ENCODE results near the gene STUB1. TPM values are rescaled to one million over a fixed set of nuclear protein-coding genes. Genes with fewer than 3 reads are reported as not detected.

Gene STUB1
- total RNA-seq, 4 donors from 2014 or later = 152 to 213 (median 186) TPM

DNA sequence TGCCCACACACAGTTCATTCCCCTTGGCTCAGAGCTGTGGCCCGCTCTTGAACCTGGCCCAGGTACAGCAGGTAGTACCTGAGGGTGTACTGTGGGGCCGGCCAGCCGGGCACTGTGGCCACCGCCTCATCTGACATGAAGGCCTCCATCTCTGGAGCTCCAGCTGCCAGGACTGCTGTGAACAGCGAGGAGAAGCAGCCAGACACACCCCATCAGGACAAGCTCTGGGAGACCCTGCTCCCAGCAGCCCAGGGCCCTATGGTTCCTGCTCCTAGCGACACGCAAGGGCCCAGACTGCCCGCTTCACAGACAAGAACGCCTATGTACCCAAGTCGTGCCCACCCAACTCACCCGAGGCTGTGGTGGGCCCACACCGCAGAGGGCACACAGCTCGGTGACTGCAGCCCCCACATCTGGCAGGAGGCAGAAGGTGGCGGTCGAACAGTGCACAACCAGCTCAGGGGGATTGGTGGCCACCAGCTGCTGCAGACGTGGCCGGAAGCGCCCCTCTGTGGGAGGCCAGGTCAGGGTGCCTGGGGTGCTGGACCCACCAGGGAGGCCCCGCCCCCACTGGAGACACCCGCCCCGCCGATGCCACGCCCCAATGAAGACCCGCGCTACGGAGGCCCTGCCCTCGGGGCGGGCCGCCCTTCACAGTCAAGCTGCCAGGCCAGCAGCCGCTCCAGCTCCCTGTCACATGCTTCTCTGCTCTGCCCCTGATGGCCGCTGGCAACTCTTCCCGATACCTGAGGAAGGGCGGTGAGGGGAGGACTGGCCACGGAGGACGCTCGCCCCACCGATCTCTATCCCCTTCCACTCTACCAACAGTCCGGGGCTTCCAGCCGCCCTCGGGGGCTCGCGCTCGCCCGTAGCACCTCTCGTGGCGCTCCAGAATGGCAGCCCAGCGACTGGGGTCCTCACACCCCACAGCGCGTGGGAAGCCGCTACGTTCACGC, 1.1 kb upstream of the STUB1 start:
- peaks cover 0 to 29% (median 15%) of the 10 kb centered on the region in 3 donors for H3K36me3 ChIP-seq
- DNase-seq (ENCODE audit: low spot score in 2 of 2) = peak in 1 of 2 donors; percentile 39
- H3K27me3 ChIP-seq = no peaks in the 10 kb centered on the region
- no peaks in the 10 kb centered on the region for H3K9me3 ChIP-seq
- H3K4me1 ChIP-seq = peaks cover 0 to 63% (median 44%) of the 10 kb centered on the region in 4 donors
- peak overlapping the region; percentile 45 to 91 (median 85) for H3K4me3 ChIP-seq
- peak overlapping the region; percentile 81 to 97 (median 90) for H3K27ac ChIP-seq
- 20 to 56% methylated on average over 17 to 50 of the region's 52 CpGs for WGBS, 2 donors
- TF ChIP-seq CTCF (IDR thresholded peaks at IDR 0.05) (no peak), POLR2A (IDR thresholded peaks at IDR 0.05) (peak; percentile 28 to 31), EP300 (IDR thresholded peaks at IDR 0.05) (peak in 1 of 2 donors; percentile 12)

DNA sequence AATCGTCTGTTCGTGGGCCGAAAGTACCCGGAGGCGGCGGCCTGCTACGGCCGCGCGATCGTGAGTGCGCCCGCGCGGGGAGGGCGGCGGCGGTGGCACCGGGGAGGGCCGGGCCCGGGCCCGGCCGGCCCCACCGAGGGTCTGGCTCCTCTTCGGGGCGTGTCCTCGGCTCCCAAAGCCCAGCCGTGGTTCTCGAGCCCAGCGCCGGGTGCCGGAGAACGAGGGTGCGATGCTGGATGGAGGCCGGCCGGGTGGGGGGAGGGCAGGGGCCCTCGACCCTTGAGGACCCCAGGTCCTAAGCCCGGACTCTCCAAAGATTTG, 375 bp downstream of the STUB1 start:
- Histone ChIP-seq H3K4me1 (peaks cover 0 to 62% (median 45%) of the 10 kb centered on the region in 4 donors), H3K36me3 (peaks cover 0 to 27% (median 15%) of the 10 kb centered on the region in 3 donors), H3K9me3 (no peaks in the 10 kb centered on the region), H3K27me3 (no peaks in the 10 kb centered on the region), H3K27ac (peak overlapping the region; percentile 85 to 97 (median 94)), H3K4me3 (peak overlapping the region; percentile 69 to 91 (median 85))
- 0 to 1% methylated on average over 11 to 17 of the region's 38 CpGs for WGBS, 2 donors
- no peak for DNase-seq (ENCODE audit: low spot score in 2 of 2)
- TF ChIP-seq CTCF (IDR thresholded peaks at IDR 0.05) (no peak), EP300 (IDR thresholded peaks at IDR 0.05) (no peak), POLR2A (IDR thresholded peaks at IDR 0.05) (no peak)

DNA sequence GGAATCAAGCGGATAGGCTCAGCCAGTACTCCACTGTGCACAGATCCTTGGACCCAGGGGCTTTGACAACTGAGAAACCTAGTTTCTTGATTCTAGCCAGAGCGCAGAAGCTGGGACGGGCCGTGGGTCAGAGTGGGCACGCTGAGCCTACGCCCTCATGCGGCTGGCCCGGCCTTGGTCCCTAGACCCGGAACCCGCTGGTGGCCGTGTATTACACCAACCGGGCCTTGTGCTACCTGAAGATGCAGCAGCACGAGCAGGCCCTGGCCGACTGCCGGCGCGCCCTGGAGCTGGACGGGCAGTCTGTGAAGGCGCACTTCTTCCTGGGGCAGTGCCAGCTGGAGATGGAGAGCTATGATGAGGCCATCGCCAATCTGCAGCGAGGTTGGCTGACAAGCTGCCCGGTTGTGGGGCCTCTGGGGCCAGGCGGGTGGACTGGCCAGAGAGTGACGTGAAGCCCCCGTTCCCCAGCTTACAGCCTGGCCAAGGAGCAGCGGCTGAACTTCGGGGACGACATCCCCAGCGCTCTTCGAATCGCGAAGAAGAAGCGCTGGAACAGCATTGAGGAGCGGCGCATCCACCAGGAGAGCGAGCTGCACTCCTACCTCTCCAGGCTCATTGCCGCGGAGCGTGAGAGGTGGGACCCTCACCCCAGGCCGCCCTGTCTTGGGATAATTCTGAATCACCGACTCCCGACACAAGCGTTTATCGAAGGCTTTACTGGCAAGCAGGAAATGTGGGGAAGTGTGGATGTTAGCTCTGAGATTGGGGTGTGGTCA, 946 bp downstream of the STUB1 start:
- no peak for DNase-seq (ENCODE audit: low spot score in 2 of 2)
- TF ChIP-seq EP300 (IDR thresholded peaks at IDR 0.05) = no peak
- no peak for TF ChIP-seq CTCF (IDR thresholded peaks at IDR 0.05)
- no peak for TF ChIP-seq POLR2A (IDR thresholded peaks at IDR 0.05)
- no peaks in the 10 kb centered on the region for H3K9me3 ChIP-seq
- no peaks in the 10 kb centered on the region for H3K27me3 ChIP-seq
- H3K4me1 ChIP-seq = peaks cover 0 to 62% (median 42%) of the 10 kb centered on the region in 4 donors
- peaks cover 0 to 33% (median 15%) of the 10 kb centered on the region in 3 donors for H3K36me3 ChIP-seq
- H3K4me3 ChIP-seq = peak overlapping the region; percentile 69 to 91 (median 85)
- 48 to 62% methylated on average over 32 to 34 of the region's 44 CpGs for WGBS, 2 donors
- H3K27ac ChIP-seq = peak overlapping the region; percentile 85 to 97 (median 94)

GRCh38 chr16:681746-682427, 1.7 kb downstream of the STUB1 start:
- H3K36me3 ChIP-seq = peaks cover 0 to 40% (median 15%) of the 10 kb centered on the region in 3 donors
- no peak for TF ChIP-seq POLR2A (IDR thresholded peaks at IDR 0.05)
- TF ChIP-seq CTCF (IDR thresholded peaks at IDR 0.05) = no peak
- no peak for TF ChIP-seq EP300 (IDR thresholded peaks at IDR 0.05)
- H3K4me3 ChIP-seq = no peak overlapping the region
- peaks cover 0 to 65% (median 41%) of the 10 kb centered on the region in 4 donors for H3K4me1 ChIP-seq
- WGBS, 2 donors = 78 to 83% methylated on average over 7 to 28 of the region's 28 CpGs
- H3K27me3 ChIP-seq = no peaks in the 10 kb centered on the region
- DNase-seq (ENCODE audit: low spot score in 2 of 2) = no peak
- H3K9me3 ChIP-seq = no peaks in the 10 kb centered on the region
- no peak overlapping the region for H3K27ac ChIP-seq

Measured in tibial nerve (tissue), 4 donors.